K562 (cell line): Measurements from ENCODE around the gene ANKMY2. TPM values are rescaled to one million over a fixed set of nuclear protein-coding genes. Genes with fewer than 3 reads are reported as not detected.
A peak's percentile ranks its signal among the peaks of the same experiment; 100 is the strongest.

Source experiments
- BDP1 ChIP-seq: IDR thresholded peaks from 3 replicates; pipeline ENCODE4 v1.6.1; 2011; ENCODE audit not compliant: insufficient read length, insufficient read depth
- CREB3L1 ChIP-seq: fragments of 450-650 bp; IDR thresholded peaks from 2 replicates; pipeline ENCODE4 v1.6.1; 2014; ENCODE audit warnings: low read depth, mild to moderate bottlenecking, moderate library complexity, borderline replicate concordance
- ELK1 ChIP-seq: sonication (generic); formaldehyde crosslinking; IDR thresholded peaks from 2 replicates; pipeline ENCODE4 v1.8.1; 2022; ENCODE audit warnings: missing genetic modification reagents
- GMEB1 ChIP-seq: fragments of 250-450 bp; sonication (Bioruptor Pico); IDR thresholded peaks from 2 replicates; pipeline ENCODE4 v1.4.0; 2020; ENCODE audit warnings: mild to moderate bottlenecking
- GTF2E2 ChIP-seq: fragments of 200-800 bp; sonication (Bioruptor generic); IDR thresholded peaks from 2 replicates; pipeline ENCODE4 v1.6.1; 2016; ENCODE audit warnings: missing genetic modification characterization, missing compliant biosample characterization
- HDAC3 ChIP-seq: fragments of 450-650 bp; IDR thresholded peaks from 2 replicates; pipeline ENCODE4 v1.6.1; 2018; ENCODE audit warnings: borderline replicate concordance, mild to moderate bottlenecking, moderate library complexity; ENCODE audit not compliant: partially characterized antibody
- MECOM ChIP-seq: fragments of 250-450 bp; sonication (Bioruptor Pico); IDR thresholded peaks from 2 replicates; pipeline ENCODE4 v1.8.0; 2022; ENCODE audit warnings: inconsistent platforms
- MEF2A ChIP-seq: IDR thresholded peaks from 2 replicates; pipeline ENCODE4 v1.6.1; 2011; ENCODE audit warnings: low read depth, mild to moderate bottlenecking, low read length, moderate library complexity; ENCODE audit not compliant: control insufficient read depth
- PREB ChIP-seq: sonication (generic); formaldehyde crosslinking; IDR thresholded peaks from 2 replicates; pipeline ENCODE4 v1.8.1; 2023; ENCODE audit warnings: mild to moderate bottlenecking, missing genetic modification reagents
- RREB1 ChIP-seq: fragments of 250-450 bp; sonication (Bioruptor Pico); IDR thresholded peaks from 2 replicates; pipeline ENCODE4 v1.4.0; 2020
- SETDB1 ChIP-seq: IDR thresholded peaks from one replicate; pipeline ENCODE4 v1.6.1; 2012; ENCODE audit warnings: low read length, control low read depth, inconsistent platforms
- TAF7 ChIP-seq: fragments of 450-650 bp; IDR thresholded peaks from 2 replicates; pipeline ENCODE4 v1.6.1; 2016; ENCODE audit warnings: missing genetic modification characterization, missing compliant biosample characterization
- TAF9B ChIP-seq: fragments of 450-650 bp; IDR thresholded peaks from 2 replicates; pipeline ENCODE4 v1.6.1; 2018; ENCODE audit warnings: mild to moderate bottlenecking; ENCODE audit not compliant: partially characterized antibody
- ZNF24 ChIP-seq: fragments of 450-650 bp; IDR thresholded peaks from 2 replicates; pipeline ENCODE4 v1.6.1; 2016
- ZNF707 ChIP-seq: fragments of 250-450 bp; sonication (Bioruptor Pico); conservative IDR thresholded peaks from 2 replicates; pipeline ENCODE4 v1.8.0; 2022; ENCODE audit warnings: inconsistent platforms, mild to moderate bottlenecking, moderate library complexity
- ZNF766 ChIP-seq: fragments of 200-800 bp; sonication (Bioruptor generic); conservative IDR thresholded peaks from 2 replicates; pipeline ENCODE4 v1.6.1; 2016; ENCODE audit warnings: missing genetic modification characterization, missing compliant biosample characterization
- polyA plus RNA-seq, 8 experiments: library from polyadenylated mRNA; depleted of rRNA in 4 of 8; stranded (reverse) in 5 of 8; unstranded in 3 of 8; fragments of >200 nt; fragmentation: Nextera tagmentation in 2 of 8; fragmentation: Illumina TruSeq in 1 of 8; extraction: Ambion mirVana in 2 of 8; extraction: Trizol in 1 of 8; gene quantifications; 2 replicates each; pipeline versions ENCODE4 v1.2.1 to v1.2.3, GENCODE V29; 2011 to 2014; ENCODE audit warnings: inconsistent platforms in 1 of 8, missing spikeins in 1 of 8
- total RNA-seq, 7 experiments: library from RNA; depleted of rRNA in 6 of 7; stranded (reverse); fragments of >200 nt in 6 of 7; fragmentation: Illumina TruSeq in 2 of 7; extraction: Trizol in 2 of 7; gene quantifications; 2 replicates each; pipeline versions ENCODE4 v1.2.1 to v1.2.3, GENCODE V29; 2011 to 2021; ENCODE audit warnings: low replicate concordance in 1 of 7

The ANKMY2 gene
- total and polyA plus RNA-seq, 9 of the 15 experiments (the other 6 are each of a cell fraction or from before 2014, with no cell fraction given), result 38.9 to 71.5 (median 48.8) TPM

- TF ChIP-seq ELK1 (CRISPR knock-in tag) (no peak), MECOM (CRISPR knock-in tag) (no peak; the same call in 1 of the 2 replicates), TAF7 (tag) (no peak), SETDB1 (no peak), GMEB1 (CRISPR knock-in tag) (peak; percentile 4; the same call in 1 of the 2 replicates), RREB1 (CRISPR knock-in tag) (no peak), PREB (CRISPR knock-in tag) (no peak), BDP1 (no peak), HDAC3 (peak; percentile 78), TAF9B (peak; percentile 76), ZNF707 (CRISPR knock-in tag) (no peak), MEF2A (peak; percentile 61; the same call in 1 of the 2 replicates), GTF2E2 (tag) (no peak), ZNF24 (peak; percentile 63; the same call in 1 of the 2 replicates), CREB3L1 (peak; percentile 68; the same call in 1 of the 2 replicates), ZNF766 (peak; percentile 64)
These were observed 12.2 kb upstream of the ANKMY2 start (continued) for GRCh38 chr7:16657656-16658279.
